Calu3 (cell line): ENCODE data around the gene ANKRD9. TPM values are rescaled to one million over a fixed set of nuclear protein-coding genes. Genes with fewer than 3 reads are reported as not detected.

Experiments used
- Bru-seq: library from RNA; stranded (reverse); fragments of 400-500 nt; gene quantifications from one replicate; lab custom pipeline; 2021; lab: Mats Ljungman, UMichigan
- BruChase-seq, 2 experiments: library from RNA; stranded (reverse); fragments of 400-500 nt; gene quantifications; one replicate each; lab custom pipeline; 2021; lab: Mats Ljungman, UMichigan
- BruUV-seq: library from RNA; stranded (reverse); fragments of 400-500 nt; replicated peaks from 2 replicates; lab custom pipeline; 2021; lab: Mats Ljungman, UMichigan
- CTCF ChIA-PET: fragments of 300-600 bp; sonication (Branson Sonifier 250); formaldehyde crosslinking; loops from one replicate; lab custom pipeline; 2022; ENCODE audit warnings: antibody characterized with exemption; lab: Charles Lee
- DNase-seq: peaks from one replicate; pipeline ENCODE4 v3.0.0; 2022
- H3K27ac Mint-ChIP-seq: one replicate; pipeline ENCODE4 v1.8.0; 2022; ENCODE audit warnings: mixed read lengths; ENCODE audit not compliant: unreplicated experiment
- H3K27me3 Mint-ChIP-seq: one replicate; pipeline ENCODE4 v1.8.0; 2022; ENCODE audit warnings: mixed read lengths; ENCODE audit not compliant: unreplicated experiment
- H3K36me3 Mint-ChIP-seq: one replicate; pipeline ENCODE4 v1.8.0; 2022; ENCODE audit warnings: mild to moderate bottlenecking, moderate library complexity, mixed read lengths; ENCODE audit not compliant: insufficient read depth, unreplicated experiment
- H3K4me1 Mint-ChIP-seq: one replicate; pipeline ENCODE4 v1.8.0; 2022; ENCODE audit warnings: mild to moderate bottlenecking, low read depth, mixed read lengths; ENCODE audit not compliant: unreplicated experiment
- H3K4me3 Mint-ChIP-seq: one replicate; pipeline ENCODE4 v1.8.0; 2022; ENCODE audit warnings: mild to moderate bottlenecking, low read depth, moderate library complexity, mixed read lengths; ENCODE audit not compliant: unreplicated experiment
- H3K9me3 Mint-ChIP-seq: one replicate; pipeline ENCODE4 v1.8.0; 2022; ENCODE audit warnings: low read depth, mixed read lengths; ENCODE audit not compliant: unreplicated experiment
- intact Hi-C: fragments of 100-400 bp; cut with micrococcal nuclease; formaldehyde crosslinking; loops from one replicate; pipeline ENCODE4 v1.10.0; 2022; ENCODE audit not compliant: unreplicated experiment
- long read RNA-seq: library from polyadenylated mRNA; stranded (forward); transcript quantifications from one replicate; pipeline ENCODE4 v2.0.0, GENCODE V29; 2022
- total RNA-seq: library from RNA; stranded (reverse); gene quantifications from 2 replicates; pipeline ENCODE4 v1.2.3, GENCODE V29; 2022
- TF ChIP-seq, protein P1 (sequence below): fragments of 200-600 bp; IDR thresholded peaks from one replicate; pipeline ENCODE4 v1.8.0; 2022; ENCODE audit warnings: antibody characterized with exemption; ENCODE audit not compliant: unreplicated experiment

The ANKRD9 gene, protein sequence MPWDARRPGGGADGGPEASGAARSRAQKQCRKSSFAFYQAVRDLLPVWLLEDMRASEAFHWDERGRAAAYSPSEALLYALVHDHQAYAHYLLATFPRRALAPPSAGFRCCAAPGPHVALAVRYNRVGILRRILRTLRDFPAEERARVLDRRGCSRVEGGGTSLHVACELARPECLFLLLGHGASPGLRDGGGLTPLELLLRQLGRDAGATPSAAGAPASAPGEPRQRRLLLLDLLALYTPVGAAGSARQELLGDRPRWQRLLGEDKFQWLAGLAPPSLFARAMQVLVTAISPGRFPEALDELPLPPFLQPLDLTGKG
- 23.3 and 23.8 TPM in 2 replicates for total RNA-seq
- percentile 38 among the genes with signal in this experiment for Bru-seq, nascent RNA
- percentile 72 among the genes with signal in this experiment for BruChase-seq, experiment 1, labeled RNA remaining after a 6-hour chase
- BruChase-seq, experiment 2, labeled RNA remaining after a 2-hour chase = percentile 67 among the genes with signal in this experiment
- long read RNA-seq, full-length matches to known transcripts = 17 of 25 reads
- long read RNA-seq, partial matches to known transcripts = 0 of 25 reads
- long read RNA-seq, other reads (novel, unspliced or antisense) = 8 of 25 reads

DNA sequence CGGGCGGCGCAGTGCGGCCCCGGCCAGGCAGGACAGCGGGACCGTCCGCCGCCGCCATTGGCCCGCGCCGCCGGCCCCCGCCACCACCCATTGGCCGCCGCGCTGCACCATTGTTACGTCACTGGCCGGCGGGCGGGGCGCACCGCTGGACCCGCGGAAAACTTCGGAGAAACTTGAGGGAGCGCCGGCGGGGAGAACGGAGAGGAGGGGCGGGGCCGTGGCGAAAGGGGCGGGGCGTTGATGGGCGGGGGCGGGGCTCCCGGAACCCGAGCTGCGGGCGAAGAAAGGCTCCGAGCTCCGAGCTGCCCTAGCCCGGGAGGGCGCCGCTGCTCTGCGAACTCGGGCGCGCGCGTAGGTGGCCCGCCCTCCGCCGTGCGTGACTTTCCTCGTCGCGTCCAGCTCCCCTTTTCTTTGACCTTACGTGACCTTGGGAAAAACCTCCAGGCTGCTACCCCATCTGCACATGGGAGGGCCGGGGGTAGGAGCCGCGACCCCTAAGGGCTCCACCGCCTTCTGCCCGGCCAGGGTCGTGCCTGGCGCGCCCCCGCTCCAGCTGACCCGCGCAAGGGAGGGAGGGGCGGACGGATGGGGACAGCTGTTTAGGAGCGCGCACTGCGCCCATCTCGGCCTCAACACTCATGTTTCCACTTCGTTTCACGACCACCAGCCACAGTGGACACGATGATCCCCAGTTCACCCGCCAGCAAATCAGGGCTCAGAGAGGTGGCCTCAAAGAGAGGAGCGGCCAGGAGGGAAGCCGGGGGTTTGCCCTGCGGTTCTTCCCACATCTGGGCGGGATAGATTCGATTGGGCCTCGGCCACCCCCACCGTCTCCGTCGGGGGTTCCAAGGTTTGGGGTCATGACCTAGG lies at the start of gene ANKRD9:
Gene ANKRD9 (minus strand): TSS at position 31 of the 870 bp plus-strand sequence. CDS start 1,887 bp downstream, outside the sequence.
- Mint-ChIP-seq H3K36me3 (peaks cover 40% of the 10 kb centered on the region), H3K4me3 (peak within 1 kb of the TSS; percentile 73), H3K4me1 (peaks cover 17% of the 10 kb centered on the region), H3K27me3 (no peaks in the 10 kb centered on the region), H3K9me3 (no peaks in the 10 kb centered on the region), H3K27ac (peak within 1 kb of the TSS; percentile 13)
- BruUV-seq = no TSS peak
- TF ChIP-seq, protein P1, sequence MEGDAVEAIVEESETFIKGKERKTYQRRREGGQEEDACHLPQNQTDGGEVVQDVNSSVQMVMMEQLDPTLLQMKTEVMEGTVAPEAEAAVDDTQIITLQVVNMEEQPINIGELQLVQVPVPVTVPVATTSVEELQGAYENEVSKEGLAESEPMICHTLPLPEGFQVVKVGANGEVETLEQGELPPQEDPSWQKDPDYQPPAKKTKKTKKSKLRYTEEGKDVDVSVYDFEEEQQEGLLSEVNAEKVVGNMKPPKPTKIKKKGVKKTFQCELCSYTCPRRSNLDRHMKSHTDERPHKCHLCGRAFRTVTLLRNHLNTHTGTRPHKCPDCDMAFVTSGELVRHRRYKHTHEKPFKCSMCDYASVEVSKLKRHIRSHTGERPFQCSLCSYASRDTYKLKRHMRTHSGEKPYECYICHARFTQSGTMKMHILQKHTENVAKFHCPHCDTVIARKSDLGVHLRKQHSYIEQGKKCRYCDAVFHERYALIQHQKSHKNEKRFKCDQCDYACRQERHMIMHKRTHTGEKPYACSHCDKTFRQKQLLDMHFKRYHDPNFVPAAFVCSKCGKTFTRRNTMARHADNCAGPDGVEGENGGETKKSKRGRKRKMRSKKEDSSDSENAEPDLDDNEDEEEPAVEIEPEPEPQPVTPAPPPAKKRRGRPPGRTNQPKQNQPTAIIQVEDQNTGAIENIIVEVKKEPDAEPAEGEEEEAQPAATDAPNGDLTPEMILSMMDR = no peak
- CTCF ChIA-PET = interaction anchor here (0.7 kb wide), 1 partner anchor 85 kb away, joined by 4 read pairs; no protein-coding TSS in a partner anchor
- intact Hi-C loops = no loop called here
- DNase-seq = peak; percentile 96

DNA sequence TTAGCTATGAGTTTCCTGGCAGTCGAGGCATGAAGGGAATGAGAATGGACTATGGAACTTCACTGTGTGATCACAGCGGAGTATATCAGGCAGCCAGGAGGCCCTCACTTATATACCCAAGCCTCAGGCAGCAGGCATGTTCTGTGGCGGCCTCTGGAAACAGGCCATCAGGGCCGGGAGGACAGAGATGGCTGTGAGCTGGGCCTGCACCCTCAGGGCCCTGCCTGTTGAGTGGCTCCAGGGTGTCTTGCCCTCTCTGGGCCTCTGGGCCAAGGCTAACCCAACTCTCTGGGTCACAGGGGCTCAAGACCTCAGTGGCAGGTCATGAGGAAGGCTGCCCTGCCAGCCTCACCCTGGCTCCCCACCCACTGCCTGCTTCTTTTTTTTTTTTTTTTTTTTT lies 49.0 kb upstream of the ANKRD9 start:
- TF ChIP-seq, protein P1 = no peak
- Mint-ChIP-seq H3K9me3 (no peaks in the 10 kb centered on the region), H3K27me3 (no peaks in the 10 kb centered on the region), H3K4me3 (no peak overlapping the region), H3K27ac (no peak overlapping the region), H3K4me1 (no peaks in the 10 kb centered on the region), H3K36me3 (no peaks in the 10 kb centered on the region)
- no peak for DNase-seq
- intact Hi-C loops = no loop called here
- BruUV-seq = no TSS peak
- CTCF ChIA-PET = no interaction called here

DNA sequence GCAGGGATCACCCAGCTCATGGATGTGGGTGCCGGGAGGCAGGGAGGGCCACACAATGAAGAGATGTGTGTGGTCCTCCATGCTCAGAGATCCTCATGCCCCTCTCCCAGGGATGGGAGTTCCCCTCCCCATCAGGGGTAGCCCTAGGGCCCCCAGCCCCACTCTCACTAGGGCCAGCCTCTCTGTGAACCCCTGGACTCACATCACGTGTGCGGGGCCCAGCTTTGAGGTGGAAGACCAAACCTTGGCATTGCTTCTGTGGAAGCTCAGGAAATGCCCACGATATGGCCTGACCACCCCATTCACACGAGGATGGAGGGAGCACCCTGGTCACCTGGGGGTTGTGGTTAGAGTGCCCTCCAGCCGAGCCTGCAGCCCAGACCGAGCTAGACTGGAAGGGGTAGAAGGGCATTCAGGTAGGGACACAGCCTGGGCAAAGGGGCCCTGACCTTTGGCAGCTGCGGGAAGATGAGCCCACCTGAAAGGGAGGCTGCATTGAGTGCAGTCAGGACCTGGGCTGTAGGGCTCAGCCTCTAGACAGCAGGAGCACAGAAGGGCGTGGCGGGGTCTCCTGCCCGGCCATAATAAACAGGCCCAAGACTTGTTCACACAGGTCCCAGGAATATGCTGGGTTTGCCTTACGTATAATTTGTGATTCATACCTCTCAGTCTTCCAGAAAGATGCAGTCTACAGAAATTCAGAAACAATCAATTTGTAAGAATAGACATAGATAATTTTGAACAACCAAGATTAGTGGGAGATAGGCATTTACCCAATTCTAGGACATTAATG lies 48.1 kb upstream of the ANKRD9 start:
- Mint-ChIP-seq H3K9me3 (no peaks in the 10 kb centered on the region), H3K4me3 (no peak overlapping the region), H3K36me3 (no peaks in the 10 kb centered on the region), H3K27me3 (no peaks in the 10 kb centered on the region), H3K27ac (no peak overlapping the region), H3K4me1 (no peaks in the 10 kb centered on the region)
- no peak for DNase-seq
- intact Hi-C loops = no loop called here
- TF ChIP-seq, protein P1 = no peak
- no TSS peak for BruUV-seq
- CTCF ChIA-PET = no interaction called here
